SU-DHL-6 (cell line): ENCODE results near the gene ARHGAP1.

Experiments
- EZH2phosphoT487 ChIP-seq: fragments of 200-600 bp; sonication (generic), shearing (Covaris generic); conservative IDR thresholded peaks from 2 replicates; pipeline ENCODE4 v1.6.1; 2018; ENCODE audit warnings: mild to moderate bottlenecking, antibody characterized with exemption, low read length, moderate library complexity, mixed read lengths
- TF ChIP-seq, protein P1 (sequence below): fragments of 200-600 bp; sonication (generic); IDR thresholded peaks from one replicate; pipeline ENCODE4 v1.5.1; 2017; ENCODE audit warnings: antibody characterized with exemption, mild to moderate bottlenecking, low read length, moderate library complexity; ENCODE audit not compliant: insufficient read depth, poor library complexity, severe bottlenecking

DNA sequence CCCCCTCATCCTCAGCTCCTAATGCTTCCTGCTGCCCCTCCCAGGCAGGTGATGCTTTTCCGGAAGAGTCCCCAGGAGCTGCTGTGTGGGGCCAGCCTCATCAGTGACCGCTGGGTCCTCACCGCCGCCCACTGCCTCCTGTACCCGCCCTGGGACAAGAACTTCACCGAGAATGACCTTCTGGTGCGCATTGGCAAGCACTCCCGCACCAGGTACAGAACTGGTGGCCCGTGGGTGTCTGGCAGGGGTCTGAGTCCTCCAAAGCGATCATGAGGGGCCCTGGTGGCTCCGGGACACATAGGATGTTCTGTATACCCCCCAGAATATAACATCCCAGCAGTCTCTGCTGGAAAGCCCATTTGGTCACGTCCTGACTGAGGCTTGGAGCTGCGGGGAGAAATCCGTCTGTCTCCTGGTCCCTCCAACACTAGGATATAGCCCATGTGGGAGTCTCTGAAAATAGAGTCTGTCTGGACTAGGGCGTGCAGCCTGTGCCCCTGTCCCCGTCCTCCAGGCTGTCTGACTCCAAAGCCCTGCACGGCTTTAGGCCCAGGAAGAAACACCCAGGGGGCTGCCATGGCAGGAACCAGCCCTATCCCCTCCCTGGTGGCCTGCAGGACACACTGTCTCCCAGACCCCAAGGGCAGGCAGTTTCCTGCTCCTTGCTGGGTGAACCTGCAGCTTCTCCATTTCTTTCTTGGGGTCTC, 27.7 kb upstream of the ARHGAP1 start:
- TF ChIP-seq, protein P1, sequence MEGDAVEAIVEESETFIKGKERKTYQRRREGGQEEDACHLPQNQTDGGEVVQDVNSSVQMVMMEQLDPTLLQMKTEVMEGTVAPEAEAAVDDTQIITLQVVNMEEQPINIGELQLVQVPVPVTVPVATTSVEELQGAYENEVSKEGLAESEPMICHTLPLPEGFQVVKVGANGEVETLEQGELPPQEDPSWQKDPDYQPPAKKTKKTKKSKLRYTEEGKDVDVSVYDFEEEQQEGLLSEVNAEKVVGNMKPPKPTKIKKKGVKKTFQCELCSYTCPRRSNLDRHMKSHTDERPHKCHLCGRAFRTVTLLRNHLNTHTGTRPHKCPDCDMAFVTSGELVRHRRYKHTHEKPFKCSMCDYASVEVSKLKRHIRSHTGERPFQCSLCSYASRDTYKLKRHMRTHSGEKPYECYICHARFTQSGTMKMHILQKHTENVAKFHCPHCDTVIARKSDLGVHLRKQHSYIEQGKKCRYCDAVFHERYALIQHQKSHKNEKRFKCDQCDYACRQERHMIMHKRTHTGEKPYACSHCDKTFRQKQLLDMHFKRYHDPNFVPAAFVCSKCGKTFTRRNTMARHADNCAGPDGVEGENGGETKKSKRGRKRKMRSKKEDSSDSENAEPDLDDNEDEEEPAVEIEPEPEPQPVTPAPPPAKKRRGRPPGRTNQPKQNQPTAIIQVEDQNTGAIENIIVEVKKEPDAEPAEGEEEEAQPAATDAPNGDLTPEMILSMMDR = no peak
- TF ChIP-seq EZH2phosphoT487 = no peak
